IPS-NIHi7 (cell line): ENCODE data around the gene GALE.
"Not testable (repeated sequence)": the region's sequence is repeated elsewhere in the genome, so short reads cannot be mapped to it uniquely, and the experiment has no call there.

ENCODE experiments used
- DNase-seq: peaks from one replicate; pipeline ENCODE4 v3.0.0; 2012; ENCODE audit warnings: mixed read lengths; ENCODE audit errors: extremely low spot score

The GALE gene

DNA sequence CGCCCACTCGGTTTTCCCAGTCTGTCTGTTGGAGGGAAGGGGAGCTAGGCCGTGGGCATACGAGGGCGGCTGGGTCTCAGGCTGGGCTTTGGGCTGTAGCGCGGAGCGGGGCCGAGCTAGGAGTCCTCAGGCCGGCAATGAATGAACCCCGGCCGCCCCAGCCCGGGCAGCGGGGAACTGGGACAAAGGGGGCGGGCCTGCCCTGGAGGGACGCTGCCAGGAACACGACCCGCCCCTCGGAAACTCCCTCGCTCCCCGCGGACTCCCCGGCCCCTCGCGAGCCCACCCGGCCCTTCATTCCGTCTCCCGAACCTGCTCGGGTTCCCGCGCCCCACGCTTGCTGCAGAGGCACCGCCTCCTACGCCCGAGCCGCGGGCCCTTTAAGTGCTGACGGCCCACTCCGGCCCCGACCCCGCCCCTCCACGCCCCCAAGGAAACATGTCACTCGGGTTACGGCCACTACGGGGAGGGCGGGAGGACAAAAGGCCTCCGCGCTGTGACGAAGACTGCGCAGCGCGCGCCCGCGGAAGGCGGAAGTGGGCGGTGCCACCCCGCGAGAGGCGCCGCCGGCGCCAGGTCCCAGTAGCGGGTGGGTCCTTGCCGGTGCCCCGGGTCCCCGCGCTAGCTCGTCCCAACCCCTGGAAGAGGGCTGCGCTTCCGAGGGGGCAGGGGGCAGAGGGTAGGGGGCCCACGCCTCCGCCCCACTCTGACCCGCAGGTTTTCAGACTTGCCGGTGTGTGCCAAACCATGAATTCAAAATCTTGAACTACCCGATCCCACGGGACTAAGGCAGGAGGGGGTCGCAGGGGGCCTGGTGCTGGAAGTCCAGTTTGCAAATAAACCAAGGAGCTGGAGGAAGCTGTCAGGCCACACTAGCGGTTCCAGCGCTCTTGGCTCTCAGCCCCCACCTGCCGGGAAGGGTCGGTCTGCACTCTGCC, at the start of gene GALE:
Gene GALE, minus strand, starts transcription at position 355 of the 938 bp plus-strand sequence. CDS start 1,747 bp downstream, outside the sequence.
- DNase-seq: peak; percentile 77

DNA sequence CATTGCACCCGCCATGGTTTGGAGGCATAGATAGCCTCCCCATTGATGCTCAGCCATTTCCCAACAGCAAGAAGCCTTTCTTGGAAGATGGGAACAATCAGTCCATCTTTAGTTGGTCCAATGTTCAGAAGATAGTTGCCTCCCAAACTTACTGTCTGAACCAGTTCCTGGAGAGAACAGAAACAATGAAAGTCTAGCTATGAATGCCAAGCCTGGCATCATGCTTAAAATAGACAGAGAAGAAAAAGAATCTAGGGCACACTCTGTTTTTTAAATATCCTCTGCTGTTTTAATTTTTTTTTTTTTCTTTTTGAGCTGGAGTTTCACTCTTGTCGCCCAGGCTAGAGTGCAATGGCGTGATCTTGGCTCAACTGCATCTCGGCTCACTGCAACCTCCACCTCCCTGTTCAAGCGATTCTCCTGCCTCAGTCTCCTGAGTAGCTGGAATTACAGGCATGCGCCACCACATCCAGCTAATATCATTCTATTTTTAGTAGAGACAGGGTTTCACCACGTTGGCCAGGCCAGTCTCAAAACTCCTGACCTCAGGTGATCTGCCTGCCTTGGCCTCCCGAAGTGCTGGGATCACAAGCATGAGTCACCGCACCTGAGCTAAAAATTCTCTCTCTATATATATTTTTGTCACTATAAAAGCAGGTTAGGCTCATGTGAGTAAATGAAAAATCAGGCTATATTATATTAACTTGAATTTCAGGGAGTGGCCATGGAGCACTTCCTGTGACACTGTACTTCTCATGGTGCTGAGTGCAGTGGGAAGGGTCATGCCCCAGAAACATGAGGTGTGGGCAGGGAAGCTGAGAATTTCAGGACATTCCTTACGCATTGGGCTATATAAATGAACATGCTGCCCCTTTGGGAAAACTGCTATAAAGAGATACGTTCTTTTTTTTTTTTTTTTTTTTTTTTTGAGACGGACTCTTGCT, 48.4 kb upstream of the GALE start:
- no peak for DNase-seq

DNA sequence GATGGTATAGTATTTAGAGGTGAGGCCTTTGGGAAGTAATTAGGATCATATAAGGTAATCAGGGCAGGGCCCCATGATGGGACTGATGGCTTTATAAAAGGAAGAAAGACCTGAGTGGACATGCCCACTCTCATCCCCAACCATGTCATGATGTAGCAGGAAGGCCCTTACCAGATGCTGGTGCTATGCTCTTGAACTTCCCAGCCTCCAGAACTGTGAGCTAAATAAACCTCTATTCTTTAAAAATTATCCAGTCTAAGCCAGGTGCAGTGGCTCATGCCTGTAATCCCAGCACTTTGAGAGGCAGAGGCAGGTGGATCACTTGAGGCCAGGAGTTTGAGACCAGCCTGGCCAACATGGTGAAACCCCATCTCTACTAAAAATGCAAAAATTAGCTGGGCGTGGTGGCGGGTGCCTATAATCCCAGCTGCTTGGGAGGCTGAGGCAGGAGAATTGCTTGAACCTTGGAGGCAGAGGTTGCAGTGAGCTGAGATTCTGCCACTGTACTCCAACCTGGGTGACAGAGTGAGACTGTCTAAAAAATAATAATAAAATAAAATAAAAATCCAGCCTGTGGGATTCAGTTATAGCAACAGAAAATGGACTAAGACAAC, 47.0 kb upstream of the GALE start:
- DNase-seq: not testable (repeated sequence)

DNA sequence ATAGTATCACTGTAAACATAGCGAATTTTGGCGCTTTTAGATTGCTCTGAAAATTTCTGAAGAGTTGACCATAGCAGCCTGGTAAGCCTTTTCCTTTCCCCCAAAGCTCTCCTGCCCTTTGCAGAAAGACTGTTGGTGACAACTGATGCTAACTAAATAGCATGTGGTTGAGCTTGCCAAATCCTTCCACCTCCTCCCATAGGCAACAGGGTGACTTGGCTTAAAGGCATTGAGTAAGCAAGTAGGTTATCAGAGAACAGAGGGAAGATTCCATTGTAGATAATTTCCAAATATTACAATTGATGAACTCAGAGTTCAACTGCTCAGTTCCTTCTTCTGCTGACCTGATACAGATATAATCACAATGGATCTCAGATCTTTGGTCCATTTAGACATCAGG, 44.6 kb upstream of the GALE start:
- no peak for DNase-seq

DNA sequence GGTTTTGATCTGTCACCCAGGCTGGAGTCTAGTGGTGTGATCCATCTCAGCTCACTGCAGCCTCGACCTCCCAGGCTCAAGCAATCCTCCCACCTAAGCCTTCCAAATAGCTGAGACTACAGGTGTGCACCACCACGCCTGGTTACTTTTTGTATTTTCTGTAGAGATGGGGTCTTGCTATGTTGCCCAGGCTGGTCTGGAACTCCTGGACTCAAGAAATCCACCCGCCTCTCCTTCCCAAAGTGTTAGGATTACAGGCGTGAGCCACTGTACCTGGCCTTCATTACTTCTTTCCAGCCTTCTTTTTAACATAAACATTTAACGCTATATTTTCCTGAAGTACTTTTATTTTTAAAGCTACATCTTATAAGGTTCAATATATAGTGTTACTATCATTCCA, 43.1 kb upstream of the GALE start:
- no peak for DNase-seq

DNA sequence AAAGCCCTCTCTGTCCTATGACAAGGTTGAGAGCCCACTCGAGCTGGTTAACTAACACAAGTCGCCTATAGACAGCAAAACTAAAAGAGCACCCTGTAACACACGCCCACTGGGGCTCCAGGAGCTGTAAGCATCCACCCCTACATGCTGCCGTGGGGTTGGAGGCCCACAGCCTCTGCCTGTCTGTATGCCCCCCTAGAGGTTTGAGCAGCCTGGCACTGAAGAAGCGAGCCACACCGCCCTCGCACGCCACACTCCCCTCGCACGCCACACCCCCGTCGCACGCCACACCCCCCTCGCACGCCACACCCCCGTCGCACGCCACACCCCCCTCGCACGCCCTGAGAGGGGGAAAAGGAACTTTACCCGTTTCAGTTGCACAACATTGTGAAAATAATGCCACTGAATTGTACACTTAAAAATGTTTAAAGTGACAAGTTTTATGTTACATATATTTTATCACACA, 37.9 kb upstream of the GALE start:
- DNase-seq: peak; percentile 77

DNA sequence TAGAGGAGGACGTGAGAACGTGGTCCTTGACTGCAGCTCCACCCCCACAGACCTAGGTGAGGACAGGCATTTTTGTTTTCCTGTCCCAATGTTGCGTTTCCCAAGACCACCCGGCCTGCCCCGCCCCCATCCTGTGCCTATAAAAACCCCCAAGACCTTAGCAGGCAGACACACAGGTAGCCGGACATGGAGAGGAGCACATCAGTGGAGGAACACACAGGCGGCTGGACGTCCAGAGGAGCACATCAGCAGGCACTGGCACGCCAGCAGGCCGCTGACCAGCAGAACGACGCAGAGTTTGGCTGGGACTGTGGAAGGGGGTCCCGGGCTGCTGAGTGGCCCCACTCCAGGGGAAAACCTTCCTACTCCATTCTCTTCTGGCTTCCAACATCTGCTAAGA, 37.4 kb upstream of the GALE start:
- no peak for DNase-seq

DNA sequence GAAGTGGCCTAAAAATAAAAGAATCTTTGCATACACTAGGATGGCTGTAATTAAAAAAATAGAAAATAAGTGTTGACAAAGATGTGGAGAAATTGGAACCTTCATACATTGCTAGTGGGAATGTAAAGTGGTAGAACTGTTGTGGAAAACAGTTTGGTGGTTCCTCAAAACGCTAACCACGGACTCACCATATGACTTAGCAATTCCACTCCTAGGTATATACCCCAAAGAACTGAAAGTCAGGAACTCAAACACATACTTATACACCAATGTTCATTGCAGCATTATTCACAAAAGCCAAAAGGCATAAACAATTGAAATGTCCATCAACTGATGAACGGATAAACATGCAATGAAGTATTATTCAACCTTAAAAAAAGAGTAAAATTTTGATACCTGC, 35.5 kb upstream of the GALE start:
- no peak for DNase-seq

DNA sequence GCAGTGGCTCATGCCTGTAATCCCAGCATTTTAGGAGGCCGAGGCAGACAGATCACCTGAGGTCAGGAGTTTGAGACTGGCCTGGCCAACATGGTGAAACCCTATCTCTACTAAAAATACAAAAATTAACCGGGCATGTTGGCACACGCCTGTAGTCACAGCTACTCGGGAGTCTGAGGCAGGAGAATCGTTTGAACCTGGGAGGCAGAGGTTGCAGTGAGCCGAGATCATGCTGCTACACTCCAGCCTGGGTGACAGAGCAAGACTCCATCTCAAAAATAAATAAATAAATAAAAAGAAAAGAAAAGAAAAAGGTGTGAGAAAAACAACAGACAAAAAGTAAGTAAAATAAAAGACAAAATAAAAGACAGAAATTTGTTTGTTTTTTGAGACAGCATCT, 33.6 kb upstream of the GALE start:
- not testable (repeated sequence) for DNase-seq

DNA sequence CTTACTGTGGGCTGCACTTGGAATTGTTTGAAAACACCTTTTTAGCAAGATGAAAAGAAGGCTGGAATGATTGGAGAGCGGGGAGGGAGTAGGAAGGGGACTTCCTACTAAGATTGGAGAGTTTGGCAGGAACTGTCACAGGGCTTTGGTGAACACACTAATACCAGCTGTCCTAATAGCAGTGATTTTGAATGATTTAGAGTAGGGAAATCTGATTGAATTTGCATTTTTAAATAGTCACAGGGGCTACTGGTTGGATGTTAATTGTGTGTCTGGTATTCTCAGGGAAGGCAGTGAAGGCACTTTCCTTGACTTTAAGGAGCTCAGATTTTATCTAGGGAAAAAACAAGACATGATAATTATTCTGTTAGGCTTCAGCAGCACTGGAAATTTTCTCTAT, 27.2 kb upstream of the GALE start:
- DNase-seq: no peak

DNA sequence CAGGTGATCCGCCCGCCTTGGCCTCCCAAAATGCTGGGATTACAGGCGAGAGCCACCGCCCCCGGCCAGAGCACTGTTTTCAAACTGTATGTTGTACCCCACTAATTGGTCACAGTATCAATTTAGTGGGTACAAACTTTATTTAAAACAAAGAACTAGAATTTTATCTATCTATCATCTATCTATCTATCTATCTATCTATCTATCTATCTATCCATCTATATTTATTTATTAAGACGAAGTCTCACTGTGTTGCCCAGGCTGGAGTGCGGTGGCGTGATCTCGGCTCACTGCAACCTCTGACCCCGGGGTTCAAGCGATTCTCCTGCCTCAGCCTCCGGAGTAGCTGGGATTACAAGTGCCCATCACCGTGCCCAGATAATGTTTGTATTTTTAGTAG, 26.0 kb upstream of the GALE start:
- DNase-seq: not testable (repeated sequence)

DNA sequence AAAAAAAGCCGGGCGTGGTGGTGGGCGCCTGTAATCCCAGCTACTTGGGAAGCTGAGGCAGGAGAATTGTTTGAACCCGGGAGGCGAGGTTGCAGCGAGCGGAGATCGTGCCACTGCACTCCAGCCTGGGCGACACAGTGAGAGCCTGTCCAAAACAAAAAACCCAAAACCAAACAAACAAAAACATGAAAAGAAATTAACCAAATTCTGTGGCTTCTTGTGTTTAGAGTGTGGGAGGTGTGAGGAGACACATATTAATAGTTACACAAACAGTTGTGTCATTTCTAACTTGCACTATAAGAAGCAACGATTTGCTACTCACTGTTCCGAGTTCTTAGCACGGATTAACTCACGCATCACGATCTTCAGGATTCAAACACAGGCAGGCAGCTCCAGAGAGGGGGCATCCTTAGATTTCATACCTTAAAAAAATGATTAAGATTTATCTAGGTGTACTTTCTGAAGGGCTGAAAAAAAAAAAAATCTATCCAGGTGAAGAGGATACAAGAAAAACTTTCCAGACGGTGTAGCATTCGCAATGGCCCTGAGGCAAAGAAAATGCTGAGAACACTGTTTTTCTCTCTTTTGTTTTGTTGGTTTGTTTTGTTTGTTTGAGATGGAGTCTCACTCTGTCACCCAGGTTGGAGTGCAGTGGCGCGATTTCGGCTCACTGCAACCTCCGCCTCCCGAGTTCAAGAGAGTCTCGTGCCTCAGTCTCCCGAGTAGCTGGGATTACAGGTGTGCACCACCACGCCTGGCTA, 25.4 kb upstream of the GALE start:
- no peak for DNase-seq

DNA sequence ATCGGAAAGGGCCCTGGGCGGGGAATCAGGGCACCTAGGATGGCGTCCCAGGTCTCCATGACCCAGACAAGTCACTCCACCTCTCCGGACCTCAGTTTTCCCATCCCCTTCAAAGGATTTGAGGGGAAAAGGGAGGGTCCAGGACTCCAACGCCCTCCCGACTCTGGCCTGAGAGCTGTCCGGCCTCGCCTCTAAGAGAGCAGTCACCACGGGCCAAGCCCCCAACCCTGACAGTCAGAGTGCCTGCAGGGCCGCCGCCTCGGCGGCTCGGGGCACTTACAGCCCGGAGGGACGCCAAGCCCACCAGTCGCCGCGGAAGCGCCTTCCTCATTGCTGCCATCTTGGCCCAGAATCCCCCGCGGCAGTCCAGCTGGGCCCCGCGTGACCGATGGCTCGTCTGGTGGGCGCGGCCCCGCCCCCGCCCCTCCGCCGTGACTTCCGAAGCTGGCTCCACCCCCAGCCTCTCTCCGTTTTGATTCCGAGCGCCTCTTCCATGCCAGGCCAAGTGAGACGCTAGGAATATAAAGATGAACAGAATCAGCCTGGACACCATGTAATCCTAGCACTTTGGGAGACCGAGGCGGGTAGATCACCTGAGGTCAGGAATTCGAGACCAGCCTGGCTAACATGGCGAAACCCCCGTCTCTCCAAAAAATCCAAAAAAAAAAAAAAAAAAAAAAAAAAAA, 24.7 kb upstream of the GALE start, which contains the start of gene HMGCL:
Gene HMGCL, minus strand, starts transcription at position 354 of the 686 bp plus-strand sequence. Its CDS starts 14 bp downstream, at position 340.
- DNase-seq: peak; percentile 97

DNA sequence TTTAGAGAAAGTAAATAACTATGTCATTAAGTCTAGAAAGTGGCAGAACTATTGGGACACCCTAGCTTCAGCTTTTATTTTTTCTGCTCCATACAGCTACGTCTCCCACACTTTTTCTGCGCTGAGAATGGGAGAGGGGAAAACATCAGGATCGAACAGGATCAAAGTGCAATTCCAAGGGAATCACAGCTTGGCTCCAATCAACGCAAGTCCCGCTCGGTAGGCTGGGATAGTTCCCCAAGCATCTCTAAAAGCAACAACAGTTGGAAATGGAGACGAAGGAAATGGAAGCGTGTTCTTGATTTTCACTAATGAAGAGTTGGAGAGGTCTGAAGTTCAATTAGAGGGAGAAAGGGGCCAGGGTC, 24.1 kb upstream of the GALE start:
- DNase-seq: no peak

DNA sequence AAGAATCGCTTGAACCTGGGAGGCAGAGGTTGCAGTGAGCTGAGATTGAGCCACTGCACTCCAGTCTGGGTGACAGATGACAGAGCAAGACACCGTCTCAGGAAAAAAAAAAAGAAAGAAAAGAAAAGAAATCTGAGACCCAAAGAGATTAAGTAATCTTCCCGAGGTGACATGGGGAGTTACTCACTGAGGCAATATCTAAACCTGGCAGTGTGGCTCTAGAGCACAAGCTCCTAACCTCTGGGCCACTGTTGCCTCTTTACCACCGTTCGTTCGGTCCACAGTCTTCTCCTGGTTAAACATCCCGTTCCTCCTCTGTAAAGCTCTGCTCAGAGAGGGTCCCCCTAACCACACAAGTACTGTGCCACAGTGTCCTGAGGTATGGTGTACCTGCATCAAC, 23.2 kb upstream of the GALE start:
- no peak for DNase-seq

DNA sequence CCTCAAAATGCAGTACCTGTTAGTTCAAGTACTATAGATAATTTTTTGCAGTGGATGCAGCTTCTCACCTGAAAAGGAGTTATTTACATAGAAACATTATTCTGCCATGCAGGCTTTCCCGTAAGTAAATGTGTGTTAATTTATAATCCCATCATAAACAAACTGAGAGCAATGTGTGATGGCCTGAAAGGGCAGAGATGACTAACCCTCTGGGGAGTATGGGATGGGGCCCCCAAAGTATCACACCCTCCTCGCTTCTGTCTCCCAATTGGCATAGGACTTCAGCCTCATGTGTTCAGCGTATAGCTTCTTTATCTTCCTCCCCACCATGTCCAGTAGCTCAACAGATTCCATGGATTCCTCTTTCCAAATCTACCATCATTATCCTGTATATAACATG, 17.1 kb upstream of the GALE start:
- no peak for DNase-seq

DNA sequence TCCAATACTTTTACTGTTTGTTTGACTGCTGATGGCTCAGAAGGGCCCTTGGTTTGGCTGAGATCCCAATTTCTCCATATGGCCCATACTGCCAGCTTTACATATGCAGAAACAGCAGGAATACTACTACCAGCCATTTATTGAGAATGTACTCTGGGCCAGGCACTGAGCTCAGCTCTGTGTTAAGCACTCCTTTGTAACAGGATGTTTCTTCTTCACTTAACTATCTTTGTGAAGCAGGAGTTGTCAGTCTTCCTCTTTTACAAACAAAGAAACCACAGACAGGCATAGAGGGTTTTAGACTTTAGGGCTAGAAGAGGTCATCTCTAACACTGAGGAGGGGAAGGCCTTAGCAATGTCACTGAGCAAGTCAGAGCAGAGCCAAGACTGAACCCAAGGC, 16.4 kb upstream of the GALE start:
- no peak for DNase-seq

DNA sequence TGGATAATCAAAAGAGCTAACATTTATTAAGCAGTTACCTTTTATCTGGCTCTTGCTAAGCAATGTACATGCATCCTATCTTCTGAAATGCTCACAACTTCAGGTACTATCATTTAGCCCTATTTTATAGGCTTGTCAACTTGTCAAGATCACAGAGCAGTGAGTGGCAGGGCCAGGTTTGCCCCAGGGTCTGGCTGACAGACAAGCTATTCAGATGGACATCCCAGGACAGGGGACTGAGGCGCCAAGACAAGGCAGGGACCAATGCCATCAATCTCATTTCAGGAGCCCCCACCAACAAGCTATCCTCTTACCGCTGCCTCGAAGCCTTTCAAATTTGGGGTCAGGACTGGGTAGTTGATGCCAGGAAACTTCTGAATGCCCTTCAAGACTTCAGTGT, 15.8 kb upstream of the GALE start:
- DNase-seq: no peak

DNA sequence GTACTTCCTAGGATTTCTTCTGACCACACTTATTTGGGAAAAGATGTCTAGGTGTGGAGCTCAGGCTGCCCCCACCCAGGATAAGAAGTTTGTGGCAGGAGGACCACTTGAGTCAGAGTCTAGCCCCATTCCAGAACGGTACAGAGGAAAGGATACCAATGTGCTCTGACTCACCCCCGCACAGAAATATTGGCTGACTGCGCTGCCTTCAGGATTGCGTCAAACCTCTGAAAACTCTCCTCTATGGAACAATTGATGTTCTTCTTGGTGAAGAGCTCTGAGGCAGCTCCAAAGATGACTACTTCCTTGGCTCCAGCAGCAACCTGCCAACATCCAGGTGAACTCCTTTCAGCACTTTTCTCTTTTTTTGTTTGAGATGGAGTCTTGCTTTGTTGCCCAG, 13.5 kb upstream of the GALE start:
- no peak for DNase-seq

DNA sequence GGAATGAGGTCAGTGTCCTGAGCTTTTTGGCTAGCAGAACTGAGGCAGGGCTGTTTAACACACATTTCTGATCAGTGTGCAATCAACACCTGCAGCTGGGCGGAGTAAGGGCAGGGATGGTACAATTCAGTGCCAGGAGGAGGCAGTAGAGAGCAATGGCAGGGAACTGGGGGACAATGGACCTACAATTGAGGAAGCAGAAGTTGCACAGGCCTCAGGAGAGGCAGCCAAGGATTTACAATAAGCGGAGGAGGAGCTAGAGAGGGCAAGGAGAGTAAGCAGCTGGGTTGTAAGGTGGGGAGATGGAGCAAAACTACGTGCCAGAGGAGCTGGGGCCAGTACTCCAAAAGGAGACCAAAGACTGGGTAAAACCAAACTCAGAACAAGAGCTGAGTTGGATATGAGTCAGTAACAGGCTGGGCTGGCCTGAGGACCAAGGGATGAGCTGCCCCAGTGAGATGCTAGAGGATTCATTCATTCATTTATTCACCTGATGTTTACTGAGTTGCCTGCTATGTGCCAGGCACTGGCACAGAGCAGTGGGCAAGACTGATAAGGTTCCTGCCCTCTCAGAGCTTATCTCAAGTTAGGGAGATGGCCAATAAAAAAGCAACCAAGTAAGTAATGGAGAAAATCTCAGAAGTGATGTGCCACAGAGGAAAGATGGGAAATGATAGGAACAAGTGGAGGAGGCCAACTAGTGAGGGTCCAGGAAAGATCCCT, 10.4 kb upstream of the GALE start:
- DNase-seq: peak; percentile 81
